Transverse colon (tissue), 4 donors: ENCODE results near the gene EYS.

ENCODE experiments used
- EP300 ChIP-seq: sonication (generic); formaldehyde crosslinking; IDR thresholded peaks from one replicate; pipeline ENCODE4 v1.6.1; 2017; ENCODE audit warnings: antibody characterized with exemption, low read depth
- POLR2A ChIP-seq: fragments of 450-650 bp; IDR thresholded peaks from one replicate; pipeline ENCODE4 v1.6.1; 2016; ENCODE audit warnings: antibody characterized with exemption, mild to moderate bottlenecking, moderate library complexity
- POLR2AphosphoS5 ChIP-seq, 3 donors: sonication (generic); formaldehyde crosslinking; IDR thresholded peaks; one replicate each; pipeline ENCODE4 v1.6.1; 2016; ENCODE audit warnings: antibody characterized with exemption in 3 of 3
- TF ChIP-seq, protein P1 (sequence below), 5 experiments: fragments of 200-600 bp in 3 of 5; fragments of 450-650 bp in 2 of 5; sonication (generic) in 3 of 5; IDR thresholded peaks; 1 replicate in 2 of 5; 2 replicates in 3 of 5; pipeline ENCODE4 v1.5.1; 2016 to 2017; ENCODE audit warnings: antibody characterized with exemption in 5 of 5, inconsistent platforms in 3 of 5, mild to moderate bottlenecking in 2 of 5, moderate library complexity in 1 of 5

DNA sequence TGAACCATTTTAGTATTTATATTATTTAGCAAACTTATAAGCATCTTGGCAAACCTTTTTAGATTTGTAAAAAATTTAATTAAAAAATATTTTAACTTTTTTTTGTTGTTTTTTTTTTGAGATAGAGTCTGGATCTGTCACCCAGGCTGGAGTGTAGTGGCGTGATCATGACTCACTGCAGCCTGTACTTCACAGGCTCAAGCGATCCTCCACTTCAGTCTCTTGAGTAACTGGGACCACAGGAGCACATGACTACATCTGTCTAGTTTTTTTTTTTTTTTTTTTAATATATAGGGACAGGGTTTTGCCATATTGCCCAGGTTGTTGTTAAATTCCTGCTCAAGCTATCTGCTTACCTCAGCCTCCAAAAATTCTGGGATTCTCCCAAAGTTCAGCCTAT is 161.1 kb downstream of the EYS start:
- TF ChIP-seq, protein P1, sequence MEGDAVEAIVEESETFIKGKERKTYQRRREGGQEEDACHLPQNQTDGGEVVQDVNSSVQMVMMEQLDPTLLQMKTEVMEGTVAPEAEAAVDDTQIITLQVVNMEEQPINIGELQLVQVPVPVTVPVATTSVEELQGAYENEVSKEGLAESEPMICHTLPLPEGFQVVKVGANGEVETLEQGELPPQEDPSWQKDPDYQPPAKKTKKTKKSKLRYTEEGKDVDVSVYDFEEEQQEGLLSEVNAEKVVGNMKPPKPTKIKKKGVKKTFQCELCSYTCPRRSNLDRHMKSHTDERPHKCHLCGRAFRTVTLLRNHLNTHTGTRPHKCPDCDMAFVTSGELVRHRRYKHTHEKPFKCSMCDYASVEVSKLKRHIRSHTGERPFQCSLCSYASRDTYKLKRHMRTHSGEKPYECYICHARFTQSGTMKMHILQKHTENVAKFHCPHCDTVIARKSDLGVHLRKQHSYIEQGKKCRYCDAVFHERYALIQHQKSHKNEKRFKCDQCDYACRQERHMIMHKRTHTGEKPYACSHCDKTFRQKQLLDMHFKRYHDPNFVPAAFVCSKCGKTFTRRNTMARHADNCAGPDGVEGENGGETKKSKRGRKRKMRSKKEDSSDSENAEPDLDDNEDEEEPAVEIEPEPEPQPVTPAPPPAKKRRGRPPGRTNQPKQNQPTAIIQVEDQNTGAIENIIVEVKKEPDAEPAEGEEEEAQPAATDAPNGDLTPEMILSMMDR (IDR thresholded peaks at IDR 0.05) = no peak
- TF ChIP-seq POLR2A (no peak), EP300 (no peak), POLR2AphosphoS5 (IDR thresholded peaks at IDR 0.05) (no peak)
